AG04450 (cell line): ENCODE data around the gene HOXC10. TPM values are rescaled to one million over a fixed set of nuclear protein-coding genes. Genes with fewer than 3 reads are reported as not detected.

Experiments used
- CTCF ChIA-PET: fragments of 300-600, 350-600 bp; formaldehyde crosslinking; extraction: SDS; loops from one replicate; lab custom pipeline; 2022; ENCODE audit warnings: antibody characterized with exemption, inconsistent platforms; lab: Charles Lee
- POLR2A ChIA-PET: fragments of 350-600 bp; formaldehyde crosslinking; extraction: SDS; loops from one replicate; lab custom pipeline; 2021; ENCODE audit warnings: antibody characterized with exemption, inconsistent platforms; lab: Yijun Ruan, JAX
- DNase-seq: peaks from one replicate; pipeline ENCODE4 v3.0.0-alpha.2; 2011; ENCODE audit warnings: low read depth, low spot score
- H3K27ac ChIP-seq: one replicate; pipeline ENCODE4 v1.5.1; 2012; ENCODE audit warnings: low read depth, low read length, control low read depth
- H3K27me3 ChIP-seq: one replicate; pipeline ENCODE4 v1.6.0; 2012; ENCODE audit warnings: low read length; ENCODE audit not compliant: control insufficient read depth, insufficient read depth
- H3K4me3 ChIP-seq: 2 replicates; pipeline ENCODE4 v1.5.1; 2011; ENCODE audit warnings: mild to moderate bottlenecking, low read depth, low read length, control low read depth
- H3K9me3 ChIP-seq: 2 replicates; pipeline ENCODE4 v1.5.1; 2012; ENCODE audit warnings: low read length; ENCODE audit not compliant: control insufficient read depth, insufficient read depth
- polyA plus RNA-seq: library from polyadenylated mRNA; depleted of rRNA; stranded (reverse); fragments of >200 nt; gene quantifications from 2 replicates; pipeline ENCODE4 v1.2.3, GENCODE V29; 2011
- TF ChIP-seq, protein P1 (sequence below): IDR thresholded peaks from 2 replicates; pipeline ENCODE4 v1.5.1; 2011; ENCODE audit warnings: low read depth, low read length, control low read depth, inconsistent platforms

HOXC10 gene
- polyA plus RNA-seq, 1 experiment, result not detected

DNA sequence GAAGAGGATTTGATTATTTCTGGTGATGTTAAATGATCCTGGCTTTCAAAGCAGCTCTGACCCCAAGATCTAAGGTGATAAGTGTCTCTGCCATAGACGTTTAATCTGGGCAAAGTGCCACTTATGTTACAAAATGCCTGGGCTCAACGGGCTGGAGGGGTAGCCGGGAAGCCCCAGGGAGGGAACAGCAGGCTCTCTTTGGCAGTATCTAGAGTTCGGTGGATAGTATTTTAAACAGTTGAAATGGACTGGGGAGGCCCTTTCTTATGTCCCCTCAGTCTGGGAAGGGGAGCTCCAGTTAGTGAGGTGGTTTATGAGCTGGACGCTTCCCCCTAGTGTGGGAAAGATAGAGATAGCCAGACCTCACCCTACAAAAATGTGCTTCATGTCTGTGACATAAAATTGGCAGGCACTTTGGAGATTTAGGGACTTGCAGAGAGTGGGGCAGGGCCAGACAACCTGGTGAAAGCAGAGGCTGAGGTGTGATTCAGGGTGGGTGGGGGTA, 17.5 kb upstream of the HOXC10 start:
- TF ChIP-seq, protein P1, sequence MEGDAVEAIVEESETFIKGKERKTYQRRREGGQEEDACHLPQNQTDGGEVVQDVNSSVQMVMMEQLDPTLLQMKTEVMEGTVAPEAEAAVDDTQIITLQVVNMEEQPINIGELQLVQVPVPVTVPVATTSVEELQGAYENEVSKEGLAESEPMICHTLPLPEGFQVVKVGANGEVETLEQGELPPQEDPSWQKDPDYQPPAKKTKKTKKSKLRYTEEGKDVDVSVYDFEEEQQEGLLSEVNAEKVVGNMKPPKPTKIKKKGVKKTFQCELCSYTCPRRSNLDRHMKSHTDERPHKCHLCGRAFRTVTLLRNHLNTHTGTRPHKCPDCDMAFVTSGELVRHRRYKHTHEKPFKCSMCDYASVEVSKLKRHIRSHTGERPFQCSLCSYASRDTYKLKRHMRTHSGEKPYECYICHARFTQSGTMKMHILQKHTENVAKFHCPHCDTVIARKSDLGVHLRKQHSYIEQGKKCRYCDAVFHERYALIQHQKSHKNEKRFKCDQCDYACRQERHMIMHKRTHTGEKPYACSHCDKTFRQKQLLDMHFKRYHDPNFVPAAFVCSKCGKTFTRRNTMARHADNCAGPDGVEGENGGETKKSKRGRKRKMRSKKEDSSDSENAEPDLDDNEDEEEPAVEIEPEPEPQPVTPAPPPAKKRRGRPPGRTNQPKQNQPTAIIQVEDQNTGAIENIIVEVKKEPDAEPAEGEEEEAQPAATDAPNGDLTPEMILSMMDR, result no peak
- Histone ChIP-seq H3K27me3 (peaks cover 98% of the 10 kb centered on the region), H3K27ac (no peak overlapping the region), H3K4me3 (no peak overlapping the region), H3K9me3 (peaks cover 3% of the 10 kb centered on the region; the same call in 1 of the 2 replicates)
- ChIA-PET CTCF (interaction anchor here (1.5 kb wide), 1 partner anchor 240 kb away, joined by 4 read pairs; no protein-coding TSS in a partner anchor), POLR2A (no interaction called here)
- no peak for DNase-seq

DNA sequence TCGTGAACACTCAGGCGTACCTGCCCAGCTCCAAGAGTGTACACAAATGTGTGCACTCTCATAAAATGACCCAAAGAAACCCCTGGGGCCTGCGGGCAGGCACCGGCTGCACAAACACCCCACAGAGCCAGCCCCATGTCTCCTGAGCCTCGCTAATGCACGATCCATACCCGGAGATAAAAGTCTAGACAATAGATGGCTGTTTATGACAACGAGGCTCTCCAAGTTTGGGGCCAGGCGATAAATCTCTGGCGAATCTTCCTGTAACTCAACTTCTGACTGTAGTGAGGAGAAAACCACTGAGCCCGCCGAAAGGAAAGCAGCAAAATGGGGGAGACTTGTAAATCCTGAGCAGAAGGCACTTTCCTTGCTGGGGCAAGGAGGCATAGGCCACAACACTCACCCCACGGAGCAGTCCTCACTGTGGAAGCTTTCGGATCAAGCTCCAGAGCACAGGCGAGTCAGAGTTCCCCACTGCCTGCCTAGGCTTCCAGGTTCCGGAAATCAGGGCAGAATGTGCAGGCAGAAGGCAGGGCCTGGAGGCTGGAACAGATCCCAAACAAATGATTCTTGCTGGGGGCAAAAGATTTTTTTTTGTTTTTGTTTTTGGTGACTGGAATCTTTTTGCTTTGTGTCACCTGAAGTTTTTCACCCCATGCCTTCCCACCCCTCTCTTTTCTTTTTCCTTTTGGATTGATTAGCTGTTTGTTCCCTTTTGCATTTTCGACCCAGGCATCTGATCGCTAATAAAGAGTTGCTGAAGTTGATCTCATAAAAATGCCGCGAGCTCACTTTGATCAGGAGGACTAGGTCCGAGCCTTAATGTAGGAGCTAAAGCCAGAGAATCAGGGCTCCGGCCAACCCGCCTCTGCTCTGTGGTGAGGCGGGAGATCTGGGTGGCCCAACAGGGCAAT, 16.5 kb upstream of the HOXC10 start:
- TF ChIP-seq, protein P1, result no peak
- Histone ChIP-seq H3K4me3 (no peak overlapping the region), H3K27me3 (peaks cover 98% of the 10 kb centered on the region), H3K9me3 (peaks cover 7% of the 10 kb centered on the region), H3K27ac (no peak overlapping the region)
- ChIA-PET CTCF (no interaction called here), POLR2A (no interaction called here)
- no peak for DNase-seq

DNA sequence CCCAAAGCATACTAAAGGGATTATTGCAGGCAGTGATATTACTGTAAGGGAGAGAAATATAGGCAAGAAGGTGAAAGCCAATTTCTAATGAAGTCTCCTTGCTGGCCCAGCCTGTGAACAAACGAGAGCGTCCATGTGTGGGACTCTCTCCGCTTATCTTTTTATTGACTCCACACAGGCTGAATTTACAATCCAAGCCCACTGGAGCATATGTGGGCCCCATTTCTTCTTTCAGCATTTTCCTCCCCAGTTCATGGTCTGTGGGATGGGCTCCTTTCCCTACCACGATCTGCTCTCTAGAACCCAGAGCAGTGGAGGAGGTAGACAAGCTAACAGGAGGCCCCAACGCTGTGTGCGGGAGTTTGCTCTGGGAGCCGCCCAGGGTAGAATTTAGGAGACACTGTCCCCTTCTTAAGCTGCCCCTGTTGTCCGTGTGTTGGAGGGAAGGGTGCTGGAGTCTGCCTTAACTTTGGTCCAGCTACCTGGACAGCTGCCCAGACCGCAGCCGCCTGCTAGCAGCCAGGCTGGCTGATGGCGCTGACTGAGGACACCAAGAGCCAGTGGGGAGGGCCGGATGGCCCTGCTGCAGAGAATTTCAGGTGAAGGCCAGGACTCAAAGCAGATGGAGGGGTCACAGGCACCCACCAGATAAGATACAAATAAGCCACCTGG, 15.2 kb upstream of the HOXC10 start:
- ChIA-PET POLR2A (no interaction called here), CTCF (no interaction called here)
- H3K27me3 ChIP-seq, result peaks cover 97% of the 10 kb centered on the region
- no peak overlapping the region for H3K27ac ChIP-seq
- H3K4me3 ChIP-seq, result no peak overlapping the region
- DNase-seq, result no peak
- TF ChIP-seq, protein P1, result no peak
- H3K9me3 ChIP-seq, result peaks cover 6% of the 10 kb centered on the region

DNA sequence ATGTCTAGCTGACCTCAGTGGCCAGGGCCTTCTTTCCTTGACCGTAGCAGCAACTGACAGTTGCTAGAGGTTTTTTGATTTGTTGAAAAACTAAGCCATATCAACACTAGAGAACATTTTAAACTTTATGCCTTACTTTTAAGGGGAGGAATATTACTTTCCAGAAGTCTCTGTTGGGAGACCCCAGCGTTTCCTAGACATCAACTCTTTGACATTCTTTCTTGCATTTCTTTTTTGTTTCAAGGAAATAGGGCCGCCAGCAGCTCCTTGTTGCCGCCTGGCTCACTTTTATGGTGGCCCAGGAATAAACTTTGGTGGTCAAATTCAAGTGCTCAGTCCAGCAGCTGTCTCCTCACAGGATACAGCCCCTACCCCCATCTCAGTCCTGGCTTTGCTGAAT, 14.5 kb upstream of the HOXC10 start:
- Histone ChIP-seq H3K27ac (no peak overlapping the region), H3K4me3 (no peak overlapping the region), H3K27me3 (peaks cover 97% of the 10 kb centered on the region), H3K9me3 (peaks cover 11% of the 10 kb centered on the region)
- TF ChIP-seq, protein P1, result no peak
- DNase-seq, result no peak
- ChIA-PET CTCF (no interaction called here), POLR2A (no interaction called here)
